ENCODE results near the gene LRRC55. TPM values are rescaled to one million over a fixed set of nuclear protein-coding genes. Genes with fewer than 3 reads are reported as not detected.

LRRC55 gene
- total RNA-seq, 1 donor from 2014 or later, result 1.4 TPM

DNA sequence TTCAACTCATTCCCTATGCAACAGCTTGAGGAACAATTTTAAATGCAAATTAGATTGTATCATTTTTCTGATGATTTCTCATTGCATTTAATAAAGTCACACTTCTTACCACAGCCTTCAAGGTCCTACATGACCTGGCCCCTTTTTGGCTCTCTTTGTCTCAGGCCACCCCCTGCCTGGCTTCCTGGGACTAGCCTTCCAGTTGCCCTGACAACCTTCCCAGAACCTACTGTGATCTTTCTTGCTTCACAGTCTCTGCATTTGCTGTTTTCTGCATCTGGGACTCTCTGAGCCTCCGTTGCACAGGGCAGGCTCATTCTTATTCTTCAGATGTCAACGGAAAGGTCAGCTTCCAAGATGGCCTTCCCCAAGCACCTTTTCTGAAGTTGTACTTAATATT lies 42.4 kb downstream of the LRRC55 start:
- no peak overlapping the region for H3K4me3 Mint-ChIP-seq
- no peak overlapping the region for H3K27ac ChIP-seq
- no peak overlapping the region for H3K4me2 ChIP-seq
- H3K4me1 Mint-ChIP-seq, result peaks cover 8% of the 10 kb centered on the region
- no peaks in the 10 kb centered on the region for H3F3A ChIP-seq (ENCODE audit: low read depth)
- H3K36me3 Mint-ChIP-seq, result peaks cover 2% of the 10 kb centered on the region
- DNase-seq (ENCODE audit: low spot score), result no peak
- peaks cover 6% of the 10 kb centered on the region for H3K27me3 Mint-ChIP-seq (ENCODE audit: insufficient read depth, low read depth)
- no peak overlapping the region for H3K27ac Mint-ChIP-seq
- no peak for TF ChIP-seq EZH2 (IDR thresholded peaks at IDR 0.05)
- TF ChIP-seq EZH2phosphoT487 (IDR thresholded peaks at IDR 0.05), result no peak
- TF ChIP-seq CTCF (IDR thresholded peaks at IDR 0.05), result no peak
- H4K20me1 ChIP-seq (ENCODE audit: low read depth), result no peaks in the 10 kb centered on the region
- no peaks in the 10 kb centered on the region for H3K36me3 ChIP-seq
- no peaks in the 10 kb centered on the region for H3K9me3 ChIP-seq (ENCODE audit: low read depth)
- H3K9me3 Mint-ChIP-seq, result peaks cover 3% of the 10 kb centered on the region
- H3K4me3 ChIP-seq, result no peak overlapping the region
- H2AFZ ChIP-seq (replicated peaks), result no peak overlapping the region
- peaks cover 8% of the 10 kb centered on the region for H3K4me1 ChIP-seq
- H3K27me3 ChIP-seq, result no peaks in the 10 kb centered on the region
- no peak overlapping the region for H3K9ac ChIP-seq
- no peaks in the 10 kb centered on the region for H3K79me2 ChIP-seq (ENCODE audit: low read depth)

DNA sequence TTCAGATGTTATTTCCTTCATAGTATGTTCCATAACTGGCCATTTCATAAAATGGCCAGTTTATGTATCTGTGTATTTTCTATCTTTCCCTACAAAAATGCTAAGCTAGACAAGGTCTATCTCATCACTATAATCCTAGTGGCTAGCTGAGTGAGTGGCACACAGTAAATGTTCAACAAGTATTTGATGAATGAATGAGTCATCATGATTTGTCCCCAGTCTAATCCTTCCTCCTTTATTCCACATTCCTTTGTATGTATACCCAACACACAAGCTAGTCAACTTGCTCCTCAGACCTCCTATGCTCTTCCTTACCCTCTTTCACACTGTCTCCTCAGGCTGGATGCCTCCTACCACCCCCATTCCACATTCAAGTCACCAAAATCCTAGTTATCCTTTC lies 42.8 kb downstream of the LRRC55 start:
- H4K20me1 ChIP-seq (ENCODE audit: low read depth), result no peaks in the 10 kb centered on the region
- Mint-ChIP-seq H3K4me1 (peaks cover 6% of the 10 kb centered on the region), H3K9me3 (peaks cover 3% of the 10 kb centered on the region), H3K36me3 (peaks cover 2% of the 10 kb centered on the region), H3K4me3 (no peak overlapping the region), H3K27ac (no peak overlapping the region), H3K27me3 (ENCODE audit: insufficient read depth, low read depth) (peaks cover 4% of the 10 kb centered on the region)
- H3F3A ChIP-seq (ENCODE audit: low read depth), result no peaks in the 10 kb centered on the region
- H3K4me2 ChIP-seq, result no peak overlapping the region
- no peaks in the 10 kb centered on the region for H3K9me3 ChIP-seq (ENCODE audit: low read depth)
- H3K36me3 ChIP-seq, result no peaks in the 10 kb centered on the region
- DNase-seq (ENCODE audit: low spot score), result no peak
- no peak overlapping the region for H3K9ac ChIP-seq
- H3K4me3 ChIP-seq, result no peak overlapping the region
- H3K79me2 ChIP-seq (ENCODE audit: low read depth), result no peaks in the 10 kb centered on the region
- H3K27me3 ChIP-seq, result no peaks in the 10 kb centered on the region
- no peak overlapping the region for H2AFZ ChIP-seq (replicated peaks)
- no peak overlapping the region for H3K27ac ChIP-seq
- peaks cover 8% of the 10 kb centered on the region for H3K4me1 ChIP-seq
- TF ChIP-seq EZH2phosphoT487 (IDR thresholded peaks at IDR 0.05), result no peak
- TF ChIP-seq CTCF (IDR thresholded peaks at IDR 0.05), result no peak
- no peak for TF ChIP-seq EZH2 (IDR thresholded peaks at IDR 0.05)

GRCh38 chr11:57228600-57228999 lies 46.8 kb downstream of the LRRC55 start:
- Mint-ChIP-seq H3K27me3 (ENCODE audit: insufficient read depth, low read depth) (peaks cover 2% of the 10 kb centered on the region), H3K4me1 (peaks cover 26% of the 10 kb centered on the region), H3K9me3 (peaks cover 6% of the 10 kb centered on the region), H3K4me3 (no peak overlapping the region), H3K36me3 (peaks cover 2% of the 10 kb centered on the region), H3K27ac (no peak overlapping the region)
- Histone ChIP-seq H3K4me1 (peaks cover 21% of the 10 kb centered on the region), H3K9ac (no peak overlapping the region), H4K20me1 (ENCODE audit: low read depth) (no peaks in the 10 kb centered on the region), H3K27ac (no peak overlapping the region), H3K36me3 (no peaks in the 10 kb centered on the region), H2AFZ (replicated peaks) (no peak overlapping the region), H3F3A (ENCODE audit: low read depth) (no peaks in the 10 kb centered on the region), H3K9me3 (ENCODE audit: low read depth) (no peaks in the 10 kb centered on the region), H3K27me3 (no peaks in the 10 kb centered on the region), H3K4me2 (no peak overlapping the region), H3K4me3 (no peak overlapping the region), H3K79me2 (ENCODE audit: low read depth) (no peaks in the 10 kb centered on the region)
- TF ChIP-seq EZH2phosphoT487 (IDR thresholded peaks at IDR 0.05) (no peak), CTCF (IDR thresholded peaks at IDR 0.05) (no peak), EZH2 (IDR thresholded peaks at IDR 0.05) (no peak)
- DNase-seq (ENCODE audit: low spot score), result no peak

Measured in neural progenitor cell (in vitro differentiated cells).